T1000 (cell line): Measurements from ENCODE around the gene CAMK2A.
A peak's percentile ranks its signal among the peaks of the same experiment; 100 is the strongest.

Source experiments
- DNase-seq: peaks from one replicate; lab custom pipeline; 2025; ENCODE audit warnings: mixed read lengths; lab: John Stamatoyannopoulos, UW

Gene CAMK2A

DNA sequence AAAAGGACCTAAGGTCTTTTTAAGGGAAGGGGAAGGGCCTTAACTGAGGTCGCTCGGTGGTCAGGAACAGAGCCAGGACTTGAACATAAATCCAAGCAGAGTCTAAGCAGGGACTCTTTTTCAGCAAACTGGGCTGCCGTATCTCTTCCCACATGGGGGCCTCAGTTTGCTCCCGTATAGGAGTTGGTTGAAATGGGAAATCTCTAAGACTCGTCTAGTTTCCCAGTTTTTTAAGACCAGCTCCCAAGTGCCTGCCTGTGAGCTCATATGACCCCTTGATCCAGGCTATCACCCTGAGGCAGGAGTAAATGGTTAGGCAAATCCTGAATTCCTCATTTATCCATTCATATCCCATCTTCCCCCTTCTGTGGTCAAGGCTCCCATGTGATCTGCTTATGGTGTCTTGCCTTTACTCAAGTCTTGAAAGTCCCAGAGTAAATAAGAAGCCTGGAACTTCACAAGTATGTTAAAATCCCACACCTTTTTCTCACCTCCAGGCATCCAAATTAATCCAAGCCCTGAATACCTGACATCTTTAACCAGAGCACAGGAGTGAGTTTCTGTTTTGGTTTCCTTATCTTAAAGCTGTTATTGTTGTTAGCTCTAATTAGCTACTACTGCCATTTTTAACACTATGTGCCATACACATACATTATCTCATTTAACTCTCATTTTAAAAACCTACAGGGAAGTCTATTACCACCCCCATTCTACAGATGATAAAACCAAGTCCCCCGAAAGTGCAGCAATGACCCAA, 10.2 kb upstream of the CAMK2A start:
- no peak for DNase-seq

DNA sequence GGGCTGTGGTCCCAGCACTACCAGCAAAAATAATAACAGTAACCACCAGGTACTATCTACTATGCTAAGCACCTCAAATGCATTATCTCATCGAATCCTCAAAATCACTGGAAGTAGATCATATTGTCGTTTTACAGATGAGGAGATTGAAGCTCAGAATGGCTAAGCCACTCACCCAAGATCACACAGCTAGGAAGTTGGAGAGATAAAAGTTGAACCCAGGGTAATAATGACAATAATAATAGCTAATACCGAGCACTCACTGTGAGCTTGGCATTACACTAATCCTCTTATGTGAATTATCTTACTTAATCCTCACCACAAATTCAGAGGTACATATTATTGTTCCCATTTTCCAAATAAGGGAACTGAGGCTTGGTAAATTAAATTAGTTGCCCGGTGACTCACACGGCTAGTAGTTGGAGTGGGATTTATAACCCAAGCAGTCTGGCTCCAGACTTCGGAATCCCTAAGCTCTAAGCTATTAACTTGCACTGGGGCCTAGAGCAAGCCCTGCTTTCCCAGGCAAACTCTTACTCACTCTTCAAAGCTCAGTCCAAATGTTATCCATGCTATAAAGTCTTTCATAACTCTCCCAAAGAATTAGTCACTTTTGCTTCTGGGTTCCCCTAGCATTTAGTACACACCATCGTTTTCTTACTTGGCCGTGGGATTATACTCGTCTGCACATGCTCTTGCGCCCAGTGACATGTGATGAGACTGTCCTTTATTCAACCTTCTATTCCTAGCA, 9.3 kb upstream of the CAMK2A start:
- DNase-seq, result peak; percentile 51

DNA sequence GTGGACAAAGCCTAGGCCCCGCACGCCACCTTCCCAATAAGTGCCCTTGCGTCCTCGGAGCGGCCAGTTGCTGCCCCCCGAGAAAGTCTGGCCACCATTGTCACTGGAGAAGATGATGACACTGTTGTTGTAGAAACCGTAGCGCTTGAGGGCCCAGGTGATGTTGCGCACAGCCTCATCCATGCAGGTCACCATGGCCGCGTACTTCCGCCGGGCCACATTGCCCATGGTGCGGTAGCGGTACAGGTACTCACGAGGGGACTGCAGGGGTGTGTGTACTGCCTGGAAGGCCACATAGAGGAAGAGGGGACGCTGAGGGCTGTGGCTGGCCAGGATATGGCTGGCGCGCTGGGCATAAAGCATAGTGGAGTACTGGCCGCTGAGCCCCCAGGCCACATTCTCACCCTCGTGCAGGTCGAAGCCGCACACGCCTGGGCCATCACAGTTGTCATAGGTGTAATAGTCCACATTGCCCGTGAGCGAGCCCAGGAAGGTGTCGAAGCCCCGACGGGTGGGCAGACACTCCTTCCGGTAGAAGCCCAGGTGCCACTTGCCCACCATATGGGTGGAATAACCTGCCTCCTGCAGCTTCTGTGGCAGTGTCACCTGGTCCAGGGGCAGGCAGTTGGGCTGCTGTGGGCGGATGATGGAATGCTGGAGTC, 8.5 kb upstream of the CAMK2A start:
- no peak for DNase-seq

DNA sequence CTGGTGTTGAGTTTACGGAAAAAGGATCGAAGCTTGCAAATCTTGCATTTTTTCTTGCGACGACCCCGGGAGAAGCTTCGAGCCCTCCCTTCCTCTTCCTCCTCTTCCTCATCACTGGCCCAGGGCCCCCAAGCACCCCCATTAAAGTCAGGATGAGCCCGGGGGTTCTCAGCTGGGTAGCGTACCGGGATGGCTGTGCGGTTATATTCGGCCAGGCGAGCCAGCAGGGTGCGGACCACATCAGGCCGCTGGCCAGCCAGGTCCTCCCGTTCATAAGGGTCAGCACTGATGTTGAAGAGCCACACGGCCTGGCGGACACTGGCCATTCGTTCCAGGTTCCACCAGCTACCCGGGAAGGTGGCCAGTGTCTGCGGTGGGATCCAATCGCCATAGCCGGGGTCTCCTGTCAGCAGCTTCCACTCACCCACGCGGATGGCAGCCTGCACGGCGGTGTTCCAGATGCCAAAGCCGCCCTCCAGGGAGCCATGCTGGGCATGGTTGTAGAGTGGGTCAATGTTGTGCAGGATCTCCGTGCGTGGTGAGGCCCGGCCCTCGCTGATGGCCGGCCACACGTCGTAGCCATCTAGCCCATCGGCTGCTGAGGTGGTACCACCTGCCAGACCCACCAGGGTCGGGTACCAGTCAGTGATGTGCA, 7.8 kb upstream of the CAMK2A start:
- DNase-seq, result no peak

DNA sequence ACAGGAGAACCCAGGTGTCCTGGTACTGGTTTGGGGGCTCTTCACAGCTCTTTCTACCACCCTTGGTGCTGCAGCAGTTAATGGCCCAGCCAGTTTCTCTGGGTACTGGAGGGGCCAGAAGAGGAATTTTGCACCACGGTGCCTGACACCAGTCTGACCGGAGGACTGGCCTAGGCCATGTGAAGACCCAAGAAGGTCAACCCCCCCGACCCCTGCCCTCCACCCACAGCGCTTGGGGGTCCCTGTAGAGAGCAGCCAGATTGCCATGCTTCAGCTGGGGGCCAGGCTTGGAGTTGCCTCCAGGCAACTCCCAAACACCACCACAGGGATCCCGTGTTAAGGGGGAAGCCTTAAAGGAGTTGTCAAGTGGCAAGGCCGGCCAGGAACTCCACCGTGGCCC, 6.9 kb upstream of the CAMK2A start:
- no peak for DNase-seq

DNA sequence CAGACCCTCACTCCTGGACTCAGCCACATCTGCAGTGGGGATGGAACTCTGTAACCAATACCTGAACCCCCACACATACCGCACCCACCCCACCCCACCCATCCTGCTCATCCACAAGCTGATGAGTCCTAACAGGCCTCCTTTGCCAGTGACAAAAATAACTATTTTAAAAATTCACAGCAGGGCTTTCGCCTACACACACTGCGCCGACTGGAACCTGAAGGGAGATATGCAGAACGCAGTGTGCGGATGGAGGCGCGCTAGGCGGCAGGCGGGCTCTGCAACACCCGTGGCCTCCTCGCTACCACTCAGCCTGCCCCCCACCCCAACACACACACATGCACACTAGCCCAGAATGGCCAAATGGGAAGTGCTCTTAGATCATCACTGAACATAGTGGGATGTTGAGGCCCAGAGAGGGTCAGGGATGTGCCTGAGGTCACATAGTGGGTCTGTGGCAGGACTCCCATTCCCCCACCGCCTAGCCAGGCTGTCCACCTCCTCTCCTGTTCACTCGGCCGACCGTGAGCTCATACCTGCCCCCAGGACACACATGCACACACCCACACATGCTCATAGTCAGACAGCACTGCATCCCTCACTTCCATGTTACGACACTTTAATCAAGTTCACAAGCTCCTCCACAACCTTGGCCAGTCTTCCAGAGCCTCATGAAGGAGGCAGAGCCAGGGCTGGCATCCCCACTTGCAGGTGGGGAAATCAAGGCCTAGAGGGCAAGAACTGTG, 6.3 kb upstream of the CAMK2A start:
- no peak for DNase-seq

DNA sequence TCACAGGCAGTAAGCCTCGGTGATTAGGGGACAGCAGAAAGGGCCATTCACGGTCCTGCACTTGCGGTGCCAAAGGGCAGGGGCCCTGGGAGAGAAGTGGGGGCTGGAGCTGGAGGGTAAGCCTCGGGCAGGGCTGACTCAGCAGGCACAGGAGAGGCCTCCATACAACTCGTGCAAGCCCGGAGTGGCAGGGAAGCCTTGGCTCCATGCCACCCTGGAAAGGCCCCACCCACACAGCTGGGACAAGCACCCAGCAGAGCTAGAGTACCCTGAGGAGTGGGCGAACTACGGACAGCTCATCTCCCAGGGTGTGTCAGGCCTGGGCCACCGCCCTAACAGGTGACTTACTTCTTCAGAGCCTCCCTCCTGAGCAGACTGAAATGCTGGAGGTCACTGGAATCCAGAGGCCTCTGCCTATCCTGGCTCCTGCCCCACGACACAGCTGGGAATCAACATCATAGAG, 5.6 kb upstream of the CAMK2A start:
- peak; percentile 49 for DNase-seq

DNA sequence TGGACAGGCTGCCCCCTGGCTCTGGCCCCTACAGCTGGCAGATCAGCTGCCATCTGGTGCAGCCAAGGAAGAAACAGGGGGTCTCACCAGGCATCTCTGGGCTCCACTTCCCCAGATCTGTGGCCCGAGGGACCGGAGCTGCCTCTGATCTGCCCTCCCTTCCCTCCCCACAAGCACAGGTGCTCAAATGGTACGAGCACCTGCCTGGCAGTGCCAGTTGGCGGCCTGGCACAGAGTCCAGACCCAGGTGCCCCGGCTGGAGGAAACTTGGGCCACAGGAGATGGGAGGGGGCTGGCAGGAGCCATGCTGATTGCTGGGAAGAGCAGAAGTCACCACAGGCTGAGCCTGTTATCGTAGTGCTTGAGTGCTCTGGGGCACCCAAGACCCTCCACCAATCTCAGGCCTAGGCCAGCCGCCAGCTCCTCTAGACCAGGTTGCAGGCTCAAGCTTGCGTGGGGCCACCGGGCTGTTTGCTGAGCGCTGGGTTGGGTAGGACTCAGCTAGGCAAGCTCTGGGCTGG, 5.0 kb upstream of the CAMK2A start:
- DNase-seq, result no peak

DNA sequence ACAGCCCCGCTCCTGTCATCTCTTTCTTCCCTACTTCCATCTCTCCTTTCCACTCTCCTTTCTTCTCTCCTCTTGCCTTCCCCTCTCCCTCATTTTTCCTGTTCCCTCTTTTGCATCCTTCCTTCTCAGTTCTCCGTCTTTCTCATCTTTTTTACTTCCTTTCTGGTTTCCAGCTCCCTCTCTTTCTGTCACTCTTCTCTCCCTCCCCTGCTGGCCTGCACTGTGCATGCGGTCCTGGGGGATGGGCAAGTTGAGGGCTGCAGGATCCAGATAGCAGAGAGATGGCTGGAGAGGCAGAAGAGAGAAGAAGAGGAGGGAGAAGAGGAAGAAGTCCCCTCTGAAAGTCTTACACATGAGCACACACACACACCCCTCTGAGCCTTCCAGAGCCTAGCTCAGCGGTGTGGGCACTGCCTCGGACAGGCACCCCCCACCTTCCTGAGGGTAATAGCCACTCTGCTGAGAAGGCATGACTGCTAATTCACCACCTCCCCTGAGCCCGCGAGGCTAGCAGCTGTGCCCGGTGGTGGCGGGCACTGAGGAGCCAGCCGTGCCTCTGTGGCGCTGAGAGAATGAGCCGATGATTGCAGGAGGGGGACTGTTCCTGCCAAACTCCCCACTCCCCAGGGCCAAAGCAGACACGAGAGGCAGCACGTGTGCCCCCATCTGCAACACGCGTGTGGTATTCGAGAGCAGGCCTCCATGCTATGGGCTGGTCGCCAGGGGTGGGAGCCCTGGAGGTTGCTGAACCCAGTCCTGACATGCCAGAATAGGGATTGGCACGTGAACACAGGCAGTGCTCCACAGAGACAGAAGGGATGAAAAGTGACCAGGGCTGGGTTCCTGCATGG, 3.7 kb upstream of the CAMK2A start:
- no peak for DNase-seq

DNA sequence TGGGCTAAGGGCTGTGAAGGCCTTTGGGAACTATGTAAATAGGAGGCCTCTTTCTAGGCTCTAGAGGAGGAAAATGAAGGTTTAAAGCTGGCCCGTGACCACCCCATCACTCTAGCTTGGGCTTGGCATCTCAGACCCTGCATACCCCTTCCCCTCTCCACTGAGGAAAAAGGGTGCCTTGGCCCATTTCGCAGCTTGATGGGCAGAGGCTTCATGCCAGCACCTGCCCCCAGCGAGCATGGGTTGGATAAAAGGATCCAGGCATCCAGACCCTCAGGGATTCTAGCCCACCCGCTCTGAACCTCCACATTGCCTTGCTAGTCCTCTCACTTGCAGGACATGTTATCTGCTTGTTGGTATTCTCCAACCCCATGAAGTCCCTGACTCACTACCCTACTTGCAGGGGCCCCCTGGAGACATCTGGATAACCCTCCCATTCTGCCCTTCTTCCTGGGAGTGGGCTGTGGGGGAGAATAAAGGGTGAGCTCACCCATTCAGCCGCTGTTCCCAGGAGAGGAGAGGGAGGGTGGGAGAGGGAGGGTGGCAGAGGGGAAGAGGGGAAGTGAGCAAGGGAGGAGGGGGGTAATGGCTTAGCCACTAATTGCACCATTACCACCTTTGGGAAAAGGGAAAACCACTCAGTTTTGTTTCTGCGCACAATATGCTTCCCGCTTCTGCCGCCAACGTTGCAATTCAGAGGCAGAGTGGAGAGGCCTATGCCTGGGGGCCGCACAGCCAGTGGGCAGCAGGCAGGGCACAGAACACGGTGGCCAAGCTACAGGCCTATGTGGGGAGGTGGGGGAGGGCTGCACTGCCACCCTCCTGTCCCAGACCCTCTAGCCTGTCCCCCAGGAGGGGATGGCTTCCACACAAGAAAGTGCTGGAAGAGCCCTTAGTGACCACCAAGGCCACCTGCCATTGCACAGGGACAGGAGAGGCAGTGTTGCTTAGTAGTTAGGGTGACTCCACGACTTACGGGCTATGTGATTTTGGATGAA, 2.1 kb upstream of the CAMK2A start:
- DNase-seq, result no peak

DNA sequence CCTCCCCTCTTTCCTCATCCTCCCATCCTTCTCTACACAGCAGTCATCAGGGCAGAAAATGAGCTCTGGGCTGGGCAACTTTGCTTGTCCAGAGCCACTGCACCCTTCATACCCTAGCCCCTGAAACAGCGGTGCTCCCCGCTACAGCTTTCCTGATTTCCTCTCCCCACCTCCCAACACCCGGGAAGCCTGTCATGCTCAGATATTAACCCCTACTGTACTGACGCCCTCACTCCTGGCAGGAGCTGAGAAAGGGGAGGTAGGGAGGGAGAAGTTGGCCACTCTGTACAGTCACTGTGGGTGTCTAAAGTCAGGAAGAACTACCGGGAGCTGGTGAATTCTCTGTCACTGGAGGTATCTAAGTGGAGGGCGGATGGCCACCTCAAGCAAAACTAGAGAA, 782 bp downstream of the CAMK2A start:
- DNase-seq, result no peak

DNA sequence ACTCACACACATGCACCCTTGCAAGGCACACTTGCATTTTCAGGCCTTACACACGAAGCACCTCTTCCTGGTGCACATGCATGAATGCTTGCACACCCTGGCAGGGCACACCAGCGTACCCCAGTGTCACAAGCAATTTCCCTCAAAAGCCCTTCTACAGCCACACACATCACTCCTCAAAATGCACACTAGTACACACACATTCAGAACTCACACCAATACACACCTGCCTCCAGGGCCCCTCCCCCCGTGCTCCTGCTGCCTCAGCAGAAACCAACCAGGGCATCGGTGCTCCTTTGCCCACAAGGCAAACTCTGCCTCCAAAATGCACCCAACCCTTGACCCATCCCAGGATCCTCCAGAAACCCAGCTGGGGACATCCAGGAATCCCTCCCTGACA, 1.2 kb downstream of the CAMK2A start:
- DNase-seq, result no peak

DNA sequence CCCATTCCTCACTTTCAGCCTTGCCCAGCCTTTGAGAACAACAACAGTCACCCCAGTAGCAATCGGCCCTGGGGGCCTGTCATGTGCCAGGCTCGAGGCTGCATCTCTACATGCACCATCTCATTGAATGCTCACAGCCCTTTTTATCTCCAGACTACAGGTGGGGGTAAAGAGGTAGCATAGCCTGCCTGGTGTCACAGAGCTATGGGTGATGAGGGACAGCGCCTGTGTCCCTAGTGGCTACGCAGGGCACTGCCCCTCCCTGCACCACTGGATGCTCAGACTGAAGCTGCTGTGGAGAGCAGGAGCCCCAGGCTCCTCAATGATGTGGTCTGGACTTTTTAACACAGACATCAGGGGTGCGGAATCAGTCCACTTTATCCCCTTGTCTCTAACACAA, 2.8 kb downstream of the CAMK2A start:
- DNase-seq, result no peak

DNA sequence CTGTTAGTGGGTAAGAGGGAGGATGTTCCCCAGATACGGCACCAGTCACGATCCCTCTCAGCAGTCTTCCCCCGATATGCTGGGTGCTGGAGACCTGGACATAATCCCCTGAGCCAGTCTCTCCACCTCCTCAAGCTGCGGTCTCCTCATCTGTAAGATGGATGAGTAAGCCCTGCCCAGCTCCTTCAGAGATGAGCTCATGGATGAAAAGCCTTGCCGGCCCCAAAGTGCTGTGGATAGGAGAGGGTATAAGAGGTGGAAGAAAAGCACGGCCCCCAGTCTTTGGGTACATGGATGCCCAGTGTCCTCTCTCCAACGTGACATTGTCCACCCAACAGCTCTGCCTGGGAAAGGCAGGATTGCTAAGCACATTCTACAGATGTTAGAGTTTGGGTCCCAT, 4.5 kb downstream of the CAMK2A start:
- DNase-seq, result no peak

DNA sequence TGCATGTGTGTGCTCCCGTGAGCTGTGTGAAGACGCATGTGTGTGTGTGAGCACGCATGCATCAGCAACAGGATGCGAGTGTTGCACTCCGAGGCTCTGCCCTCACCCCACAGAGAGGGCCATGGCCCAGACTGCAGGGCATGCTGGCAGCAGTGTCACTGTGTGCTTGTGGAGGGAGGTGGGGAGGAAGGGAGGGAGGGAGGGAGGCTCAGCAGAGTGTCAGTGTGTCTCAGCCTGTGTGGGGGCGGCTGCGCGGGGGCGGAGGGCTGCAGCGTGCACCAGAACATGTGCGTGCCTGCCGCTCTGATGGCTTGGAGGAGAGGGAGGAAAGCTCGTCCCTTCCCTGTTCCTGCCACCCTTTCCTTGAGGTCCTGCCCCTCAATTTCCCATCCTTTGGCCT, 5.3 kb downstream of the CAMK2A start:
- DNase-seq, result no peak

DNA sequence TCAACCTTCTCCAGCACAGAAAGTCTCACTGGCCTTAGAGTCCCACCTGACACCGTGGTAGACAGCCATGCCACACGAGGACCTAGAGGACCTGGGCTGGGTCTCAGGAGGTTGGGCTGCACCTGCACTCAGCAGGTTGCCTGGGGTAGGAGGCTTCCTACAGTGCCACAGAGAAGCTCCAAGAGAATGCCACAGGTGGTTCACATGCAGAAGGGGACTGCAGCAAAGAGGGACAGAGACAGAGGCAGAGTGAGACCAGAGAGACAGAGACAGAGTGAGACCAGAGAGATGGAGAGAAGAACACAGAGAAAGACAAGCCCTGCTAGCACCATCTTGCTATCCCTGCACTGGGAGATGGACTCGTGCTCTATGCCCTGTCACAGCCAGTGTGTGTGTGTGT, 5.7 kb downstream of the CAMK2A start:
- DNase-seq, result no peak

DNA sequence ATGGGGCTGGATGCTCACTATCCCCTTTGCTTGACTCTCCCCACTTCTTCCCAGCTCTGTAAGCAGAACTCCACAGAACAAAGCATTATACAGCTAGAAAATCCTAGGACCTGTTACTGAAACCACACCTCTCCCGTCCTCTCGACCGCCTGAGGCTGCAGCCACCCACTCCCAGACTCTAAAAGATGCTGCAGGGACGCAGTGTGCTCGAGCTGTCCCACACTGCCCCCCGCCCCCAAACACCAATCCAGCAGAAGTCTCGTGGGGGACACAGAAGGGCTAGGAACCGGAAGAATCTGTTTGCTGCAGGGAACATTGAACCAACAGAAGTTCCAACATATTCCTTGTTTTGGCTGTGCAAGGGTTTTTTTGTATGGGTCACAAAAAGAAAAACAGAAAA, 7.6 kb downstream of the CAMK2A start:
- no peak for DNase-seq

DNA sequence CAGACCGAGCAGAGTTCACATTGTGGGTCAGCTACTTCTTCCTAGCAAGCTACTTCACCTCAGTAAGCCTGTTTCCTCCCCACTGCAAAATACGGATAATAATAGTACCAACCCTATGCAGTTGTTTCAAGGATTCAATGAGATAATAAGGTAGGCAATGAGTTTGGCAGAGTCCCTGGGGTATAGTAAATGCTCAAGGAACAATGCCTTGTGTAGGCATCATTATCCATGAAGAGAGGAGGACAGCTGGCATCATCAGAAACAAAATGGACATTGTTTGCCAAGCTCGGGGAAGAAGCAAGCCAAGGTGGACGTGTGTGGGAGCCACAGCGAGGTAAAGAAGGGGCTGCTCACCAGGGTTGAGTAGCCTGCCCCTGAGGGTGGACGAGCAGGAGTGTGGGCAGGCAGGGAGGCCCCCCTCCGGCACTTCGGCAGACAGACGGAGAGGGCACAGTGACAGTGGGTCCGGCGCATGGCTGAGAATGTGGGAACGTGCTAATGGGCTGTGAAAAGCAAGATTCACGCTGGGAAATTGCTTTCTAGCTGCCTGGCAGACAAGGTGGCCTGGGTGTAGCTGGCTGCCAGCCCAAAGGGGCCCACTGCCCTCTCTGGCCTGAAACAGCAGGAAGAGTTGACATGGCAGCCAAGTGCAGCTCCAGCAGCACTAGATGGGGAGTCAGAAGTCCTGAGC, 10.1 kb downstream of the CAMK2A start:
- DNase-seq, result no peak

DNA sequence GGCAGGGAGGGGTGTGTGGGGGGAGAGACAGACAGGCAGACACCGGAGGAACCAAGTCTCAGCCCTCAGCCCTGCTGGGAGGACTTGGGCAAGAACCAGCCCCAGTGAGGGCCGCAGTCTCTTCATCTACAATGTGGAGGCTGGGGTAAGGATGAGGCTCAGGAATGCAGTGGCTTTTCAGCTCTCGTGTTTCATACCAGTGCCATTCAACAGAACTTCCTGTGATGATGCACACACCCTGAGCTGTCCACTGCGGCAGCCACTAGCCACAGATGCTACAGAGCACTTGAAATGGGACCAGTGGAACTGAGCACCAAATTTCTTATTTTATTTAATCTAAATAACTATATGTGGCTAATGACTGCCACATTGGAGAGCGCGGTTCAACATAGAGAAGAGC, 10.7 kb downstream of the CAMK2A start:
- DNase-seq, result no peak
